IMR-90 (cell line): ENCODE data around the gene CDK14. TPM values are rescaled to one million over a fixed set of nuclear protein-coding genes. Genes with fewer than 3 reads are reported as not detected.
A peak's percentile ranks its signal among the peaks of the same experiment; 100 is the strongest.

ENCODE experiments used
- ATAC-seq: fragments of 200-7000 bp; cut with Tn5 transposase; 2 replicates; pipeline ENCODE4 v1.9.1; 2020; ENCODE audit warnings: low read depth, mild to moderate bottlenecking, moderate library complexity
- BruUV-seq: library from RNA; stranded (reverse); fragments of 400-500 nt; replicated peaks from 2 replicates; lab custom pipeline; 2021; lab: Mats Ljungman, UMichigan
- CTCF ChIA-PET: fragments of 300-600 bp; formaldehyde crosslinking; extraction: SDS; loops from one replicate; lab custom pipeline; 2021; ENCODE audit warnings: antibody characterized with exemption; lab: Yijun Ruan, JAX
- POLR2A ChIA-PET: fragments of 300-600 bp; sonication (Branson Sonifier 250); formaldehyde crosslinking; loops from one replicate; lab custom pipeline; 2022; ENCODE audit warnings: antibody characterized with exemption; ENCODE audit not compliant: unreplicated experiment; lab: Charles Lee
- DNase-seq: peaks from one replicate; pipeline ENCODE4 v3.0.0; 2013
- H2AFZ ChIP-seq: replicated peaks from 2 replicates; pipeline ENCODE3; 2013; ENCODE audit warnings: low read length, mild to moderate bottlenecking; ENCODE audit not compliant: poor library complexity
- H2AK5ac ChIP-seq: 2 replicates; pipeline ENCODE4 v1.6.1; 2013; ENCODE audit warnings: low read depth, low read length, inconsistent platforms
- H2AK9ac ChIP-seq: replicated peaks from 2 replicates; pipeline ENCODE3; 2013; ENCODE audit warnings: mild to moderate bottlenecking, low read depth, low read length, moderate library complexity; ENCODE audit not compliant: poor library complexity
- H2BK120ac ChIP-seq: 2 replicates; pipeline ENCODE4 v1.6.1; 2013; ENCODE audit warnings: low read depth, low read length, inconsistent platforms
- H2BK15ac ChIP-seq: 3 replicates; pipeline ENCODE4 v1.6.1; 2013; ENCODE audit warnings: low read depth, low read length, inconsistent platforms
- H2BK20ac ChIP-seq: 2 replicates; pipeline ENCODE4 v1.6.1; 2013; ENCODE audit warnings: low read depth, mild to moderate bottlenecking, inconsistent platforms, low read length, moderate library complexity
- H2BK5ac ChIP-seq: 2 replicates; pipeline ENCODE4 v1.6.1; 2013; ENCODE audit warnings: mild to moderate bottlenecking, low read depth, low read length, inconsistent platforms; ENCODE audit not compliant: poor library complexity, severe bottlenecking
- H3K14ac ChIP-seq: replicated peaks from 2 replicates; pipeline ENCODE4 v1.6.1; 2013; ENCODE audit warnings: low read depth, low read length, inconsistent platforms
- H3K18ac ChIP-seq: 2 replicates; pipeline ENCODE4 v1.6.1; 2013; ENCODE audit warnings: low read depth, low read length, control low read depth
- H3K23ac ChIP-seq: 2 replicates; pipeline ENCODE4 v1.6.1; 2013; ENCODE audit warnings: low read depth, low read length, inconsistent platforms
- H3K27ac ChIP-seq: 2 replicates; pipeline ENCODE4 v1.5.1; 2013; ENCODE audit warnings: mild to moderate bottlenecking, control low read depth, low read length; ENCODE audit not compliant: insufficient read depth
- H3K27me3 ChIP-seq: 2 replicates; pipeline ENCODE4 v1.6.1; 2013; ENCODE audit warnings: low read length; ENCODE audit not compliant: control insufficient read depth, insufficient read depth
- H3K36me3 ChIP-seq: 2 replicates; pipeline ENCODE4 v1.6.1; 2013; ENCODE audit warnings: low read length, mixed read lengths; ENCODE audit not compliant: control insufficient read depth, insufficient read depth
- H3K4ac ChIP-seq: 2 replicates; pipeline ENCODE4 v1.6.1; 2013; ENCODE audit warnings: low read depth, low read length, inconsistent platforms
- H3K4me1 ChIP-seq: 2 replicates; pipeline ENCODE4 v1.6.1; 2013; ENCODE audit warnings: low read length, mixed read lengths; ENCODE audit not compliant: control insufficient read depth, insufficient read depth
- H3K4me2 ChIP-seq: 2 replicates; pipeline ENCODE4 v1.6.1; 2013; ENCODE audit warnings: low read depth, mild to moderate bottlenecking, control low read depth, low read length, moderate library complexity
- H3K4me3 ChIP-seq: 2 replicates; pipeline ENCODE4 v1.5.1; 2013; ENCODE audit warnings: low read depth, mild to moderate bottlenecking, control low read depth, low read length, moderate library complexity; ENCODE audit not compliant: insufficient read depth
- H3K56ac ChIP-seq: 2 replicates; pipeline ENCODE4 v1.6.1; 2013; ENCODE audit warnings: low read length, inconsistent platforms; ENCODE audit not compliant: insufficient read depth; ENCODE audit errors: extremely low read depth
- H3K79me1 ChIP-seq, 2 experiments: 2 replicates each; pipeline ENCODE4 v1.6.1; 2013; ENCODE audit warnings: low read length in 2 of 2, inconsistent platforms in 1 of 2, low read depth in 1 of 2
- H3K9ac ChIP-seq: 2 replicates; pipeline ENCODE4 v1.6.1; 2013; ENCODE audit warnings: low read depth, low read length, control low read depth
- H3K9me1 ChIP-seq: 2 replicates; pipeline ENCODE4 v1.6.1; 2013; ENCODE audit warnings: low read length, inconsistent platforms; ENCODE audit not compliant: insufficient read depth
- H3K9me3 ChIP-seq: 2 replicates; pipeline ENCODE4 v1.6.1; 2013; ENCODE audit warnings: low read length; ENCODE audit not compliant: control insufficient read depth, insufficient read depth
- H4K20me1 ChIP-seq: 2 replicates; pipeline ENCODE4 v1.6.1; 2013; ENCODE audit warnings: low read length, inconsistent platforms; ENCODE audit not compliant: insufficient read depth
- H4K5ac ChIP-seq: 2 replicates; pipeline ENCODE4 v1.6.1; 2013; ENCODE audit warnings: mild to moderate bottlenecking, low read depth, low read length, control low read depth
- H4K8ac ChIP-seq, 2 experiments: 2 replicates each; pipeline ENCODE4 v1.6.1; 2013; ENCODE audit warnings: low read depth in 2 of 2, low read length in 2 of 2, control low read depth in 1 of 2, inconsistent platforms in 1 of 2
- H4K91ac ChIP-seq: 2 replicates; pipeline ENCODE4 v1.6.1; 2013; ENCODE audit warnings: low read depth, low read length, inconsistent platforms; ENCODE audit not compliant: insufficient read depth
- BHLHE40 ChIP-seq: fragments of 150-350 bp; IDR thresholded peaks from 2 replicates; pipeline ENCODE4 v1.6.1; 2016; ENCODE audit warnings: mild to moderate bottlenecking, low read depth, low read length
- CEBPB ChIP-seq: IDR thresholded peaks from 2 replicates; pipeline ENCODE4 v1.6.1; 2012; ENCODE audit warnings: low read depth, low read length, improper control_type of control experiment
- MAFK ChIP-seq: IDR thresholded peaks from 2 replicates; pipeline ENCODE4 v1.6.1; 2012; ENCODE audit warnings: low read depth, low read length, improper control_type of control experiment
- WGBS, 2 experiments: methylation state at CpG; one replicate each; pipeline versions ENCODE4 v1.1.5 to v1.1.7; 2013; ENCODE audit warnings: missing lambda C conversion rate in 2 of 2; ENCODE audit not compliant: insufficient read length in 1 of 2; ENCODE audit errors: extremely low coverage in 2 of 2; 5-methylcytosine and 5-hydroxymethylcytosine counted together
- dilution Hi-C: fragments of 300-500 bp; cut with HindIII; formaldehyde crosslinking; loops from one replicate; pipeline ENCODE4 v1.14.3; 2018; ENCODE audit warnings: low sequenced_read_pairs; ENCODE audit not compliant: unreplicated experiment
- in situ Hi-C: fragments of 300-500 bp; cut with MboI; formaldehyde crosslinking; loops from 3 replicates; pipeline ENCODE4 v1.14.3; 2019; ENCODE audit warnings: low sequenced_read_pairs, inconsistent platforms, mixed read lengths
- intact Hi-C: fragments of 100-400 bp; cut with micrococcal nuclease; formaldehyde crosslinking; loops from 2 replicates; pipeline ENCODE4 v1.10.0; 2022
- polyA plus RNA-seq, 3 experiments: library from polyadenylated mRNA; depleted of rRNA; stranded (reverse); fragments of >200 nt; gene quantifications; 2 replicates each; pipeline ENCODE4 v1.2.3, GENCODE V29; 2012; ENCODE audit warnings: low replicate concordance in 1 of 3
- total RNA-seq: library from RNA; depleted of rRNA; stranded (reverse); fragments of >200 nt; gene quantifications from 2 replicates; pipeline ENCODE4 v1.2.3, GENCODE V29; 2012

The CDK14 gene
- total and polyA plus RNA-seq, 2 of the 4 experiments (the other 2 are of a cell fraction): 10.1 to 29.6 TPM

DNA sequence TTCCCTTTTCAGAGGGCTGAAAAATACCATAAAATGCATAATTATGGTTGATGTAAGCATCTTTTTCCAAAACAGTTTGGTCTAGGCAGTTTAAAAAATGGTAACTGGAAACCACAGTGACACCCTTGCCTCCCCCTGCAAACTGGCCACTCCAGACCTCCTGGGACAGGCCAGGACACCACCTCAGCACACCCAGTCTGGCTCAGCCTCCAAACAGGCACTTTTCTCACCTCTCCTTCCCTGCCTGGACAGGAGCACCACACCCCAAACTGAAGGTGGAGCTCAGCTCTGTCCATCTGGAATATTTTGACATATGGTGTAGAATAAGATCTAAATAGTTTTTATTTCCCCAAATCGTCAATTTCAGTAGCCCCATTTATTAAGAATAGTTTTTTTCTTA lies 78.5 kb downstream of the CDK14 start:
- H2BK15ac ChIP-seq: no peak overlapping the region
- no peak for DNase-seq
- peaks cover 26 to 28% of the 10 kb centered on the region in 2 experiments for H3K79me1 ChIP-seq
- ChIA-PET POLR2A (interaction anchor here (0.7 kb wide), 1 partner anchor 27 kb away, joined by 4 read pairs; no protein-coding TSS in a partner anchor), CTCF (interaction anchor here (0.6 to 1.8 kb wide), 2 partner anchors 12 to 34 kb away, joined by 4 to 7 read pairs; no protein-coding TSS in a partner anchor)
- no peaks in the 10 kb centered on the region for H3K27me3 ChIP-seq
- dilution Hi-C loops: no loop called here
- no peak overlapping the region for H3K9ac ChIP-seq
- H3K9me3 ChIP-seq: no peaks in the 10 kb centered on the region
- no peak overlapping the region for H2AK9ac ChIP-seq
- BruUV-seq: no TSS peak
- H2AFZ ChIP-seq: no peak overlapping the region
- WGBS, 2 experiments: no CpG with 5 or more reads among the region's 1 CpG
- H4K91ac ChIP-seq: no peak overlapping the region; the same call in 1 of the 2 replicates
- no peak overlapping the region; the same call in 1 of the 2 replicates for H3K56ac ChIP-seq
- H3K9me1 ChIP-seq: peaks cover 5% of the 10 kb centered on the region; the same call in 1 of the 2 replicates
- H3K4me3 ChIP-seq: no peak overlapping the region
- no peak overlapping the region for H2BK5ac ChIP-seq
- peaks cover 9% of the 10 kb centered on the region; the same call in 1 of the 2 replicates for H3K4me1 ChIP-seq
- H2BK120ac ChIP-seq: no peak overlapping the region
- no peak for ATAC-seq
- H3K23ac ChIP-seq: no peak overlapping the region
- no peaks in the 10 kb centered on the region for H4K20me1 ChIP-seq
- no peaks in the 10 kb centered on the region; the same call in 1 of the 2 replicates for H3K36me3 ChIP-seq
- H3K4me2 ChIP-seq: no peak overlapping the region
- H4K5ac ChIP-seq: no peak overlapping the region
- no peak overlapping the region for H3K18ac ChIP-seq
- H2AK5ac ChIP-seq: peak overlapping the region; percentile 43; the same call in 1 of the 2 replicates
- H3K4ac ChIP-seq: no peak overlapping the region
- H2BK20ac ChIP-seq: no peak overlapping the region
- in situ Hi-C loops: no loop called here
- intact Hi-C loops: loop anchor here (2.0 kb wide), 1 partner anchor 16 kb away; no protein-coding TSS in a partner anchor
- no peak overlapping the region for H3K27ac ChIP-seq
- 0 out of 2 replicates have a peak overlapping the region, but pooled peaks have one; percentile 48 for H3K14ac ChIP-seq
- TF ChIP-seq BHLHE40 (no peak), MAFK (no peak), CEBPB (no peak)
- no peak overlapping the region for H4K8ac ChIP-seq
